IMR-90 (cell line): ENCODE results near the gene IFIT2. TPM values are rescaled to one million over a fixed set of nuclear protein-coding genes. Genes with fewer than 3 reads are reported as not detected.

ENCODE experiments used
- ATAC-seq: fragments of 200-7000 bp; cut with Tn5 transposase; 2 replicates; pipeline ENCODE4 v1.9.1; 2020; ENCODE audit warnings: low read depth, mild to moderate bottlenecking, moderate library complexity
- BruUV-seq: library from RNA; stranded (reverse); fragments of 400-500 nt; replicated peaks from 2 replicates; lab custom pipeline; 2021; lab: Mats Ljungman, UMichigan
- CTCF ChIA-PET: fragments of 300-600 bp; formaldehyde crosslinking; extraction: SDS; loops from one replicate; lab custom pipeline; 2021; ENCODE audit warnings: antibody characterized with exemption; lab: Yijun Ruan, JAX
- POLR2A ChIA-PET: fragments of 300-600 bp; sonication (Branson Sonifier 250); formaldehyde crosslinking; loops from one replicate; lab custom pipeline; 2022; ENCODE audit warnings: antibody characterized with exemption; ENCODE audit not compliant: unreplicated experiment; lab: Charles Lee
- DNase-seq: peaks from one replicate; pipeline ENCODE4 v3.0.0; 2013
- H2AFZ ChIP-seq: replicated peaks from 2 replicates; pipeline ENCODE3; 2013; ENCODE audit warnings: low read length, mild to moderate bottlenecking; ENCODE audit not compliant: poor library complexity
- H2AK5ac ChIP-seq: 2 replicates; pipeline ENCODE4 v1.6.1; 2013; ENCODE audit warnings: low read depth, low read length, inconsistent platforms
- H2AK9ac ChIP-seq: replicated peaks from 2 replicates; pipeline ENCODE3; 2013; ENCODE audit warnings: mild to moderate bottlenecking, low read depth, low read length, moderate library complexity; ENCODE audit not compliant: poor library complexity
- H2BK120ac ChIP-seq: 2 replicates; pipeline ENCODE4 v1.6.1; 2013; ENCODE audit warnings: low read depth, low read length, inconsistent platforms
- H2BK15ac ChIP-seq: 3 replicates; pipeline ENCODE4 v1.6.1; 2013; ENCODE audit warnings: low read depth, low read length, inconsistent platforms
- H2BK20ac ChIP-seq: 2 replicates; pipeline ENCODE4 v1.6.1; 2013; ENCODE audit warnings: low read depth, mild to moderate bottlenecking, inconsistent platforms, low read length, moderate library complexity
- H2BK5ac ChIP-seq: 2 replicates; pipeline ENCODE4 v1.6.1; 2013; ENCODE audit warnings: mild to moderate bottlenecking, low read depth, low read length, inconsistent platforms; ENCODE audit not compliant: poor library complexity, severe bottlenecking
- H3K14ac ChIP-seq: replicated peaks from 2 replicates; pipeline ENCODE4 v1.6.1; 2013; ENCODE audit warnings: low read depth, low read length, inconsistent platforms
- H3K18ac ChIP-seq: 2 replicates; pipeline ENCODE4 v1.6.1; 2013; ENCODE audit warnings: low read depth, low read length, control low read depth
- H3K23ac ChIP-seq: 2 replicates; pipeline ENCODE4 v1.6.1; 2013; ENCODE audit warnings: low read depth, low read length, inconsistent platforms
- H3K27ac ChIP-seq: 2 replicates; pipeline ENCODE4 v1.5.1; 2013; ENCODE audit warnings: mild to moderate bottlenecking, control low read depth, low read length; ENCODE audit not compliant: insufficient read depth
- H3K27me3 ChIP-seq: 2 replicates; pipeline ENCODE4 v1.6.1; 2013; ENCODE audit warnings: low read length; ENCODE audit not compliant: control insufficient read depth, insufficient read depth
- H3K36me3 ChIP-seq: 2 replicates; pipeline ENCODE4 v1.6.1; 2013; ENCODE audit warnings: low read length, mixed read lengths; ENCODE audit not compliant: control insufficient read depth, insufficient read depth
- H3K4ac ChIP-seq: 2 replicates; pipeline ENCODE4 v1.6.1; 2013; ENCODE audit warnings: low read depth, low read length, inconsistent platforms
- H3K4me1 ChIP-seq: 2 replicates; pipeline ENCODE4 v1.6.1; 2013; ENCODE audit warnings: low read length, mixed read lengths; ENCODE audit not compliant: control insufficient read depth, insufficient read depth
- H3K4me2 ChIP-seq: 2 replicates; pipeline ENCODE4 v1.6.1; 2013; ENCODE audit warnings: low read depth, mild to moderate bottlenecking, control low read depth, low read length, moderate library complexity
- H3K4me3 ChIP-seq: 2 replicates; pipeline ENCODE4 v1.5.1; 2013; ENCODE audit warnings: low read depth, mild to moderate bottlenecking, control low read depth, low read length, moderate library complexity; ENCODE audit not compliant: insufficient read depth
- H3K56ac ChIP-seq: 2 replicates; pipeline ENCODE4 v1.6.1; 2013; ENCODE audit warnings: low read length, inconsistent platforms; ENCODE audit not compliant: insufficient read depth; ENCODE audit errors: extremely low read depth
- H3K79me1 ChIP-seq, 2 experiments: 2 replicates each; pipeline ENCODE4 v1.6.1; 2013; ENCODE audit warnings: low read length in 2 of 2, inconsistent platforms in 1 of 2, low read depth in 1 of 2
- H3K9ac ChIP-seq: 2 replicates; pipeline ENCODE4 v1.6.1; 2013; ENCODE audit warnings: low read depth, low read length, control low read depth
- H3K9me1 ChIP-seq: 2 replicates; pipeline ENCODE4 v1.6.1; 2013; ENCODE audit warnings: low read length, inconsistent platforms; ENCODE audit not compliant: insufficient read depth
- H3K9me3 ChIP-seq: 2 replicates; pipeline ENCODE4 v1.6.1; 2013; ENCODE audit warnings: low read length; ENCODE audit not compliant: control insufficient read depth, insufficient read depth
- H4K20me1 ChIP-seq: 2 replicates; pipeline ENCODE4 v1.6.1; 2013; ENCODE audit warnings: low read length, inconsistent platforms; ENCODE audit not compliant: insufficient read depth
- H4K5ac ChIP-seq: 2 replicates; pipeline ENCODE4 v1.6.1; 2013; ENCODE audit warnings: mild to moderate bottlenecking, low read depth, low read length, control low read depth
- H4K8ac ChIP-seq, 2 experiments: 2 replicates each; pipeline ENCODE4 v1.6.1; 2013; ENCODE audit warnings: low read depth in 2 of 2, low read length in 2 of 2, control low read depth in 1 of 2, inconsistent platforms in 1 of 2
- H4K91ac ChIP-seq: 2 replicates; pipeline ENCODE4 v1.6.1; 2013; ENCODE audit warnings: low read depth, low read length, inconsistent platforms; ENCODE audit not compliant: insufficient read depth
- BHLHE40 ChIP-seq: fragments of 150-350 bp; IDR thresholded peaks from 2 replicates; pipeline ENCODE4 v1.6.1; 2016; ENCODE audit warnings: mild to moderate bottlenecking, low read depth, low read length
- CEBPB ChIP-seq: IDR thresholded peaks from 2 replicates; pipeline ENCODE4 v1.6.1; 2012; ENCODE audit warnings: low read depth, low read length, improper control_type of control experiment
- MAZ ChIP-seq: IDR thresholded peaks from 2 replicates; pipeline ENCODE4 v1.6.1; 2012; ENCODE audit warnings: low read depth, mild to moderate bottlenecking, low read length, improper control_type of control experiment, moderate library complexity, borderline replicate concordance
- POLR2A ChIP-seq: IDR thresholded peaks from 2 replicates; pipeline ENCODE4 v1.6.1; 2012; ENCODE audit warnings: mild to moderate bottlenecking, low read depth, low read length
- RCOR1 ChIP-seq: IDR thresholded peaks from 2 replicates; pipeline ENCODE4 v1.6.1; 2012; ENCODE audit warnings: mild to moderate bottlenecking, low read length, improper control_type of control experiment; ENCODE audit not compliant: insufficient replicate concordance
- RFX5 ChIP-seq: IDR thresholded peaks from 2 replicates; pipeline ENCODE4 v1.8.0; 2012; ENCODE audit warnings: low read depth, mild to moderate bottlenecking, low read length, moderate library complexity
- SMC3 ChIP-seq: fragments of 150-350 bp; IDR thresholded peaks from 2 replicates; pipeline ENCODE4 v1.6.1; 2016; ENCODE audit warnings: low read depth, mild to moderate bottlenecking, antibody characterized with exemption, low read length, moderate library complexity
- WGBS, 2 experiments: methylation state at CpG; one replicate each; pipeline versions ENCODE4 v1.1.5 to v1.1.7; 2013; ENCODE audit warnings: missing lambda C conversion rate in 2 of 2; ENCODE audit not compliant: insufficient read length in 1 of 2; ENCODE audit errors: extremely low coverage in 2 of 2; 5-methylcytosine and 5-hydroxymethylcytosine counted together
- dilution Hi-C: fragments of 300-500 bp; cut with HindIII; formaldehyde crosslinking; loops from one replicate; pipeline ENCODE4 v1.14.3; 2018; ENCODE audit warnings: low sequenced_read_pairs; ENCODE audit not compliant: unreplicated experiment
- in situ Hi-C: fragments of 300-500 bp; cut with MboI; formaldehyde crosslinking; loops from 3 replicates; pipeline ENCODE4 v1.14.3; 2019; ENCODE audit warnings: low sequenced_read_pairs, inconsistent platforms, mixed read lengths
- intact Hi-C: fragments of 100-400 bp; cut with micrococcal nuclease; formaldehyde crosslinking; loops from 2 replicates; pipeline ENCODE4 v1.10.0; 2022
- polyA plus RNA-seq, 3 experiments: library from polyadenylated mRNA; depleted of rRNA; stranded (reverse); fragments of >200 nt; gene quantifications; 2 replicates each; pipeline ENCODE4 v1.2.3, GENCODE V29; 2012; ENCODE audit warnings: low replicate concordance in 1 of 3
- total RNA-seq: library from RNA; depleted of rRNA; stranded (reverse); fragments of >200 nt; gene quantifications from 2 replicates; pipeline ENCODE4 v1.2.3, GENCODE V29; 2012

IFIT2 gene
- total and polyA plus RNA-seq, 2 of the 4 experiments (the other 2 are of a cell fraction): 1.1 to 2.2 TPM

DNA sequence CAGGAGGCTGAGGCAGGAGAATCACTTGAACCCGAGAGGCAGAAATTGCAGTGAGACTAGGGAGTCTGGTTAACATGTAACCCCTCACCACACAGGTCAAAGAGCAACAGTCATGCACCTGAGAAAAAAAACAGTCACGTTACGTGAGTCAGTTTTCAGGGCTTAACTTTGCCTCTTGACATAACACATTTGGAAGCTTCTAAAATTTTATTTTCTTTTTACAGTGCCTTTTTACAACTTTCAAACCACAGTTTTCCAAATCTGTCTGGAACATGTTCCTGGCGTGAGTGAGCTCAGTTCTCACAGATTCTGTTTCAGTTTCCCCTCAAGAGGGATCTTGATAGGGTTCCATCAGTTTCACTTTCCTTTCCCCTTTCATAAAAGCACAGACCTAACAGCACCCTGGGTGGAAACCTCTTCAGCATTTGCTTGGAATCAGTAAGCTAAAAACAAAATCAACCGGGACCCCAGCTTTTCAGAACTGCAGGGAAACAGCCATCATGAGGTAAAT lies 30.3 kb downstream of the IFIT2 start:
- dilution Hi-C loops: no loop called here
- H4K8ac ChIP-seq: peak overlapping the region; percentile 57 to 73; a peak in 3 of 4 replicates
- POLR2A ChIA-PET: no interaction called here

More for the DNA sequence above, 30.3 kb downstream of the IFIT2 start:
- Histone ChIP-seq H2BK15ac (peak overlapping the region; percentile 16; the same call in 1 of the 3 replicates), H3K4me2 (peak overlapping the region; percentile 91), H3K56ac (peak overlapping the region; percentile 56), H3K27me3 (no peaks in the 10 kb centered on the region), H3K14ac (peak overlapping the region; percentile 57), H3K4ac (peak overlapping the region; percentile 35; the same call in 1 of the 2 replicates), H3K27ac (peak overlapping the region; percentile 32), H2AK9ac (no peak overlapping the region), H4K91ac (peak overlapping the region; percentile 61; the same call in 1 of the 2 replicates), H3K4me3 (peak overlapping the region; percentile 37), H3K9ac (peak overlapping the region; percentile 40), H3K4me1 (peaks cover 15% of the 10 kb centered on the region), H4K20me1 (no peaks in the 10 kb centered on the region), H2AFZ (peak overlapping the region; percentile 56), H4K5ac (peak overlapping the region; percentile 28; the same call in 1 of the 2 replicates), H2BK20ac (peak overlapping the region; percentile 57), H3K36me3 (no peaks in the 10 kb centered on the region), H2AK5ac (no peak overlapping the region), H2BK120ac (peak overlapping the region; percentile 57), H3K18ac (peak overlapping the region; percentile 53; the same call in 1 of the 2 replicates), H2BK5ac (peak overlapping the region; percentile 60), H3K23ac (0 out of 2 replicates have a peak overlapping the region, but pooled peaks have one; percentile 46), H3K79me1 (peaks cover 15 to 30% of the 10 kb centered on the region in 2 experiments), H3K9me3 (no peaks in the 10 kb centered on the region), H3K9me1 (peaks cover 6% of the 10 kb centered on the region; the same call in 1 of the 2 replicates)
- in situ Hi-C loops: no loop called here
- peak; percentile 42 for ATAC-seq
- peak; percentile 78 for DNase-seq
- BruUV-seq: no TSS peak
- intact Hi-C loops: no loop called here
- no CpG with 5 or more reads among the region's 5 CpGs for WGBS, 2 experiments
- CTCF ChIA-PET: interaction anchor here (1.0 kb wide), 1 partner anchor 23 kb away, joined by 3 read pairs; no protein-coding TSS in a partner anchor
- no peak for TF ChIP-seq CEBPB
- no peak for TF ChIP-seq RCOR1
- no peak for TF ChIP-seq SMC3
- TF ChIP-seq RFX5: no peak
- TF ChIP-seq MAZ: no peak
- TF ChIP-seq BHLHE40: 0 out of 2 replicates have a peak, but pooled peaks have one; percentile 14
- TF ChIP-seq POLR2A: no peak
